Measurements from ENCODE around the gene C2orf72. TPM values are rescaled to one million over a fixed set of nuclear protein-coding genes. Genes with fewer than 3 reads are reported as not detected.
"Not testable (repeated sequence)": the region's sequence is repeated elsewhere in the genome, so short reads cannot be mapped to it uniquely, and the experiment has no call there.

Gene C2orf72
- total RNA-seq, 1 experiment from 2014 or later, result 2.6 TPM

DNA sequence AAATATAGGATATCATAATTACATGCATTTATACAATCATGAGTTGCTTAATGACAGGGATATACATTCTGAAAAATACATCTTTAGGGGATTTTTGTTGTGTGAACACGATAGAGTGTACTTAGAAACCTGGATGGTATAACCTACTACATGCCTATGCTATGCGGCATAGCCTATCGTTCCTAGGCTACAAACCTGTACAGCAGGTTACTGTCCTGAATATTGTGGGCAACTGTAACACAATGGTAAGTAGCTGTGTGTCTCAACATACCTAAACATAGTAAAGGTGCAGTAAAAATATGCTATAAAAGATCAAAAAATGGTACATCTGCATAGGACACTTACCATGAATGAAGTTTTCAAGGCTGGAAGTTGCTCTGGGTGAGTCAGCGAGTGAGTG is 6.5 kb downstream of the C2orf72 start:
- DNase-seq (ENCODE audit: low spot score), result no peak

DNA sequence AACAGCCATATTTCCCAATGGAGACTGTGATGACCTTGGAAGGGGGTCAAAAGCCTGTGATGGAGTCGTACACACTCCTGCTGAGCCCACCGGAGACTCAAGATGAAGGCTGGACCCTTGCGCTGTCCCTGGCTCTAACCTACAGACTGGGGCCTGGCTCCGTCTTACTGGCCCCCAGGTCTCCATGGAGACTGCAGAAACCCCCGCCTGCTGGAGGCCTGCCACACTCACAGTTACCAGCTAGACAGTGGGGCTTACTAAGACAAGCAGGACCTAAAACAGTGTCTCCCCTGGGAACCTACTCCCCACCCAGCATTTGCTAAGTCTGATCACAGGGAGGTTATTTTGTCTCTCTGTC is 9.6 kb downstream of the C2orf72 start:
- no peak for DNase-seq (ENCODE audit: low spot score)

DNA sequence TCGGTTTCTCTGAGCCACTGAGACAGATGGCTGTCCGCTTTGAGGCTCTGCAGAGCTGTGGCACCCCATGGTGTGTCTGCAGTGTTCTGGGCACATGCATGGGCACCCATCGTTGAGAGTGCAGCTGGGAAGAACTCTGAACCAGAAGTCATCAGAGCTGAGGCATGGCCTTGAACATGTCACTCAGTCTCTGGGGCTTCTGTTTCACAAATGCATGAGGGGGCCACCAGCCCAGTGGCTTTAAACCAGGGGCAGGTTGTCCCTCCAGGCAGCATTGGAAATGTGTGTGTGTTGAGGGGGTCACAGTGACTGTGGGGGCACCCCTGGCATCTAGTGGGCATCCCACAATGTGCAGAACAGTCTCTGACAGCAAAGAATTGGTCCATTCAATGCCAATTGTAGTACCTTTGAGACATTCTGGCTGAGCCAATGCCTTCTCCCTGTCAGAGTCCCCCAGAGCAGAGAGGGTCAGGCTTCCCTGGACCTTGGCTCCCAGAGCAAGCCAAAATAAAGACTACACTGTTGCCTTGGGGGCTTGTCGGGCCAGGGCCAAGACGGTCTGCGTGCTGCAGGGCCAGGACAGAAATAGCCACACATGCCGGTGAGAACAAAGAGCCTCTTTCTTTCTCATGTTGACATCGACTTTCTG is 10.1 kb downstream of the C2orf72 start:
- DNase-seq (ENCODE audit: low spot score), result no peak

DNA sequence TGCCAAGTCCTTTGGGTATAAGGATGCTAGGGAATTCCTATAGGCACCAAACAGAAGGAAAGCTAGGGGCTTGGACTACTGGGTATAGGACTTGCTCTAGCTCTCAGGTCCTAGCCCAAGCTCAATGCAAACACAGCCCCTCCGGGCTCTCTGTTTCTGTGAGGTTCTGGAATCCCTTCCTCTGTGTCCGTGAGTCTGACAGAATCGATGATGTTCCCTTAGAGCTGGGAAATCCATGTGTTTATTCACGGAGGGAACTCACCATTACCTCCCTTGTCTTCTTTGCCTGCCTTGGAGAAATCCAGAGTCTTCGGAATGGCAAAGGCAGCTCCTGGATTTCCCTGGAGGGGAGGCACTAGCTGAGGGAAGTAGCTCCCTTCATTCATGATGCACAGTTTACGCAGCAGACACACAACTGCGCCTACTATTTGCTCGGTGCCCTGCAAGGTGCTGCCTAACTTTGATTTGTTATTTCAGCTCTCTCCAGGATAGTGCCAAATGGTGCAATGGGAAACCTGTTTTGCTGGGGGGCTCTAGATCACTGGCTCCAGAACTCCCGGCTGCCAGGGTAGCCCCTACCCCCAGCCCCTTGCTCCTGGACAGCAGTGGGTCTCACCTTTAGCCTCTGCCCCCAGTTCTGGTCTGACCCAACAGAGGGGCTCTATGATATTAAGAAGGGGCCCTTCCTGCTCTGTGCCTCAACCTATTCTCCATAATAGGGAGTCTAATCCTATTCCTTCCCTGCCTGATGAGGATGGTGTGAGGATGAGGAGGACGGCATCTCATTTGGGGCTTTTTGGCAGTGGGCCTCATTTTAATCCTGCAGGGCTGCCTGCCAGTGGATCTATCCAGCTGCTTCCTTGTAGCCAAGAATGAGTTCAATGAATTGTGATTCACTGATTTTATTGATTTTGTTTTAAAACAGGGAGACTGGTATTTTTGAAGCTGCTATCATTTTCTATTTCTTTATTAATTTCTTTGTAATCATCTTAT is 10.9 kb downstream of the C2orf72 start:
- no peak for DNase-seq (ENCODE audit: low spot score)

DNA sequence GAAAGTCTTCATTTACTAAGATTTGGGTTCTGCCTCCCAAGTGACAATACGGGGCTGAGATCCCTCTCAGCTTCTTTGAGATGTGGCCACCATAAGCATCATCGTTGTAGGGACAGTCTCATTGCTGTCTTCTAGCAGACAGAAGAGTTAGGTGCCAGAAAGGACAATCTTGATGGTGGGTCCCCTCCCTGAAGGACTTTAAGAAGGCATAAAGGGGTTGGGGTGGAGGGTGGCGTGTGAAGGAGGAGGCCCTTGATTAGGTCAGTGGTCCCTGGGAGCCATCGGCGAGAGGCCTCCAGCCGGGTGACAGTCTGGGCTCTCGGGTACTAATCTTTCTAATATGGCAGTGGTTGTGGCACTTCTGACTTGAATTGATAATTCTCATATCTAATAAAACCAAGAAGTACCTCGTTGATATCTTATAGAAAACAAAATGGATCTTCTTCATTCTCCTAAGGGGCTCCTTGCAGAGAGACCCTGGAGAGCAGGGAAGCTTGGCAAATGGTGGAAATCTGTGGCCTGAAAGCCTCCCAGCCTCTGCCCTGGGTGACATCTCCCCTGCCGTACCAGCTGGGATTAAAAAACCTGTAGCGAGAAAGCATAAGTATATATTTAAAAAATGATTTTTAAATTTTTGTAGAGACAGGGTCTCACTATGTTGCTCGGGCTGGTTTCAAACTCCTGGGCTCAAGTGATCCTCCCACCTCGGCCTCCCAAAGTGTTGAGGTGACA is 12.1 kb downstream of the C2orf72 start:
- DNase-seq (ENCODE audit: low spot score), result no peak

DNA sequence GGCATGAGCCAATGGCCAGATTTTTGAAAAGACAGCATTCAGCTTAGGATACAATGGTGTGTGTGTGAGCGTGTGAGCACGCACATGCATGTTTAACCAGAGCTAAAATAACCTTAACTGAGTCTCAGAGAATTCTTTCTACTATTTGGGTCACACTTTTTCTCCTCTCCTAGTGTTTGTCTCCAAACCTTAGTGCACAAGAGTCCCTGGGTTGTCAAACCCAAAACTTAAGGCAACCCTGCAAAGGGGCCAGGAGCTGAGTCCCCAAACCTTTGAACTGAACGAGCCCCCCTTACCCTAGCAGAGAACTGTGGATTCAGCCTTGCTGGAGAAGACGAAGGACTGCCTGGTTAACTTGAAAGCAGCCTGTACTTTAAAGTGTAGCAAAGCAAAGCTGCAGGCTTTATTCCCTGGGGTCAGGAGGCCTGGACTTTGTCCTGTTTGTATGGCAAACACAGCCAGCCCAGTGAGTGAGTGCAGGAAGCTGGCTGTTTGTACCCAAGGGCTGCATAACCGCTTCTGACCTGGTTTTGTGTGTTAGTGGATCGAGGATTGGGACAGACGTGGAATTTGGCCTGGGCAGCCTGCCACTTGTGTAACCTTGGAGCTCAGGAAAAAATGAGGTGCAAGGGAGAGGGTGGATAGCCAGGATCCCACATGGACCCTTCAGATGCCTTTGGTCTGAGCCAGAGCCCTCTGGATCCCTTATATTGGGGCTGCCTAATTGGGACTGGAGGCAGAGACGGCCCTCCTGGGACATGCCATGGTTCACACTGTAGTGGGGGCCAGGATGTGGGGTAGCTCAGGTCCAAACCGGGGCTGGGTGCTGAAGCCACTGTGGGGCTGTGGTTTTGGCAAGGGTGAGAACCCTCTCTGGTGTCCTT is 12.9 kb downstream of the C2orf72 start:
- no peak for DNase-seq (ENCODE audit: low spot score)

DNA sequence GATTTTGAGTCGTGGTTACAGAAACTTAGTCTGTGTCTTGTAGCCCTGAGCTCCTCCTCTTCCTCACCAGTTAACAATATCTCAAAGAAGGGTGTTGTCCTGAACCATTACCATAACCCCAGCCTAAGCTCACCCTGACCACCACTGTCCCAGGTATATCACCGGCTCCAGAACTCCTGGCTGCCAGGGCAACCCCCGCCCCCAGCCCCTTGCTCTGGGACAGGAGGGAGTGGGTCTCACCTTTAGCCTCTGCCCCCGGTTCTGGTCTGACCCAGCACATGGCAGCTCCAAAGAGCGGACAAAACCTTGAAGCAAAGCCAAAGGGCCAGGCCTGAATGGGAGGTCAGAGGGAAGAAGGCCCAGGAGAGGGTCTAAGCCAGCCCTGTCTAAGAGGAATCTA is 13.8 kb downstream of the C2orf72 start:
- DNase-seq (ENCODE audit: low spot score), result no peak

DNA sequence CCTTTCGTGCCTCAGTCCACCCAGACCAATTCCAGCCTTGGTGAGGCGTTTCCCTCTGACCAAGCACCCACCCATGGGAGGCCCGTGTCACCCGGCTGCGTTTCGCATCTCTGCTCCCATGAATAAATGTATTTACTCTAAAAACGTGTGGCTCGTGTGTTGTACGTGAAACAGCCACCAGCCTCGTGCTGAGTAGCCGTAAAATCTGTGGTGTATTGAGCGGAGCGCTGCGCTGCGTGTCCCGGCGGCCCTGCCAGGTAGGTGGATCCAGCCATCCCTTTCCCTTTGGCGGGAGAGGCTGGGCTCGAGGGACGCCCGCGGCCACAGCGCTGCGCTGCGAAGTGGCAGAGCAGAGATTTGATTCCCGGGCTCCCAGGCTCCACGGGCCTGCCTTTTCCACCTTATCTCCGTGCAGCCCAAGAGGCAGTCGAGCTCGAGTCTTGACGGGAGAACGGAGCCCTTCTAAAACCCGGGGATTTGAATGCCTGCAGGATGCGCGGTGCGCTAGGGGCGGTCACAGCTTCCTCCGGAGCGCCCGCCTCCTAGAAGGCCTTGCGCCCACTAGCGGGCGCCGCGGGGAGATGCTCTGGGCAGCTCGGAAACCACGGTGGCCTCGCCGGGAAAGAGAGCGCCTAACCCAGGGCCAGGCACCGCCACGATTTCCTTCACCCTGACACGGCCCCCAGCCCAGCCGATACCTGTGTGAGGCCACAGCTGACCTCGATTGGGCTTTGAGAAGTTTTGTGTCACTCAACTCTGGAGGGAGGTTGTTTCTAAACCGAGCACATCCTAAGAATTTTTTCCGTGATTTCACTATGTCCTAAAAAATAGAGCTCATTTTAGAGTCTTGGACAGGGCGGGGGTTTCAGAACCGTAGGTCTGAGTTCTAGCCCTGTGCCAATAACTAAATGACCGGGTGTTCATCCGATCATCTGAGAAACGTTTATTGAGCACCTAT is 15.4 kb downstream of the C2orf72 start:
- peak; percentile 60 for DNase-seq (ENCODE audit: low spot score)

DNA sequence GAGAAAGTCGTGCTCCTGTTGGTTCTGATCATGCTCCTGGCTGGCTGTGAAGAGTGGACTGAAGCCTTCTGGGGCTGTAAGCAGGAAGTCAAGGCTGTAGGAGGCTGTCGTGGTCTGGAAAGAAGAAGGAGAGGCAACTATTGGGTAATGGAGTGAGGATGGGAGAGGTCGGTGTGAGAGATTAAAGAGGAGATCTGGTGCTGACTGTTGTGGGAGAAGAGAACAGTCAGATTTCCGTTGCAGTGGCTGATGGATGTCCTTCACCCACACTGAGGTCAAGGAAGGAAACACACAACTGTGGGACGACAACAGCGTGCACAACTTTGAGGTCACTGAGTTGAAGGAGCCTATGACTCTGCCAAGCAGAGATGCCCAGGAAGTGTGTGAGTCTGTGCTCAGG is 16.5 kb downstream of the C2orf72 start:
- no peak for DNase-seq (ENCODE audit: low spot score)

DNA sequence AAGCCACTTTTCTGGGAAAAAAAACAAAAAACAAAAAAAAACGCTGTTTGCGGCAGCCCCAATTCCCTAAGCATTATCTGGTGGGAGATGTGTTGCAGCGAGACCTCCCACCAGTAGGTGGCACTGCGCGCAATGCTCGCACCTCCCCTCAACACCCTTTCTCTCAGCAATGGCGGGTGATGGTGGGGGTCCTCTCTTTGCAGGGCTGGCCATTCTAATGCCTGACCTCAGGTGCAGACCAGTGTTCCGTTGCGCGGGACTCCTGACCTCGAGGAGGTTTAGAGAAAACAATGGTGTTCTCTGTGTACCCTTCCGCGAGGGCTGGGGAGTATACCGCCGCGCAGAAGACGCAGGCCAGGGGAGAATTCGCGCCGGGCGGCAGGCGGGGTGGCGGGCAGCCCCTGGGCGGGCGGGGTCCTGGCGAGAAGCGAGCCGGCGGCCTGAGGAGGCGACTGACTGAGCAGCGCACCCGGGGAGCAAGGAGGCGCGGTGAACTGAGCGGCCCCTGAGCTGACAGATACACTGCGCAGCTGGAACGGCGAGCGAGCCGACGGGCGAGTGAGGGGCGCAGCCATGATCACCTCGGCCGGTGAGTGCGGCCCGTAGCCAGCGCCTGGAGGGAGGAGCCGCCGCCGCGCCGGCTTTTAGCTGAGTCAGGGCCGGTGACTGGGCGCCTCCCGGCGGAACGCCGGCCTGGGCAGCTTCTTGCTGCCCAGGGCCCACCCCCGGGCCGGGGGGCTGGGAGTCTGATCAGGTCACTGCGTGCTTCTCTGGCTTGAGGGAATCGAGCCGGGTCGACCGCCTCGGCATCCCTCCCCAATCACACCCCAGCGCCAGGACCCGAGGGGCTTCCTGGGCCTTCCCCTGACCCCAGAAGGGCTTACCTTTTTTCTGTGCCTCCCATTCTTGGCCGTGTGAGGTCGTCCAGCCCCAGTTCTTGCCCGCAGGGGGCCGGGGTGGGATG is 19.4 kb downstream of the C2orf72 start, which contains the start of gene PSMD1:
Gene PSMD1 (plus strand): TSS at position 415 of the 964 bp plus-strand sequence. CDS start 159 bp downstream, at position 574.
- peak; percentile 92 for DNase-seq (ENCODE audit: low spot score)

DNA sequence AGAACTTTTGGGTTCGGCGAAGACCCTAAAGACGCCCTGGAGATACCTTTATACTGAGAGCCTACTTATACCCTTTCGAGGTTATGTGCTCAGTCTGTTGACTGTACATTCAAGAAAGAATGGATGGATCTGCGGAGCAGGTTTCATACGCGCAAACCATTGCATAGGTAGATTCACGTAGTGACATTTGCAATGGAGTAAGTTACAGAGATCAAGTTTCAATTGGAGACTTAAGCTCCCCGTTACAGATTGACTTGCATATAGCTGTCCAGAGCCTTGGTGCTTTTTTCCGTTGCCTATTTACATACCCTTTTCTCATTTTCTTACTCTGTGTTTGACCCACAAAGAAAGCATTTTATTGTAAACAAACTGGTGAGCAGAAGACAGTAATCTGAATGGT is 20.3 kb downstream of the C2orf72 start:
- no peak for DNase-seq (ENCODE audit: low spot score)

DNA sequence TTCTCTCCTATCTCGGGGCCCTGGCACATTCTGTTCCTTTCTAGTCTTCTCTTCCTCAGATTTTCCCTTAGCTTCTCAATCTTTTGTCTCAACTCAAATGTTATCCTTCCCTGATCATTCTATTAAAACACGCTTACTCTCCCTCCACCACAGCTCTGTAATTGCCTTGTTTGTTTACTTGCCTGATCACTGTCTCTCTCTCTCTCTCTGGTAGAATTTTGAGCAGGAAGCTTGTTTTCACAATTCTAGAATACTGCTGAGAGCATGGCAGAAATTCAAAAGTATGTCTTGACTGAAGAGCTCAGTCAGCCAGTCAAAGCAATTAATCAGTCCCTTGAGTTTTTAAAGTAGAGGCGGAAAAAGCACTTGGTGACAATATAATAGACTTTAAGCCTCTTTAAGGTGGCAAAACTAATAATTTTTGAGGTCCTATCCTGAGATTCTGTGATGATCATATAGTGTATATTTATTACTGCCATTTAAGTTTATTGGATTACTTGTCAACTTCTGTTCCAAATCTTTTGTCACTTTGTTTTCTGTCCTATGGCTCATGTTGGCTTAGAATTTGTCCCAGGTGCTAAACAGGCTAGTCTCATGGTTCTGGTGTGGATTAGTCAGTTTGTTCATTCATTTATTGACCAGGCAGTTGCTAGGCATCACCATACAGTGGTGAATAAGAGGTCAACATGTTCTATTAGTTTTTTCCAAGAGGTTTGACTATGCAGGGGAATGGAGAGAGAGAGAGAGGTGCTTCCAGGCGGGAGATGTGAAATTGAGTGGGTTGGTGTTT is 21.6 kb downstream of the C2orf72 start:
- no peak for DNase-seq (ENCODE audit: low spot score)

DNA sequence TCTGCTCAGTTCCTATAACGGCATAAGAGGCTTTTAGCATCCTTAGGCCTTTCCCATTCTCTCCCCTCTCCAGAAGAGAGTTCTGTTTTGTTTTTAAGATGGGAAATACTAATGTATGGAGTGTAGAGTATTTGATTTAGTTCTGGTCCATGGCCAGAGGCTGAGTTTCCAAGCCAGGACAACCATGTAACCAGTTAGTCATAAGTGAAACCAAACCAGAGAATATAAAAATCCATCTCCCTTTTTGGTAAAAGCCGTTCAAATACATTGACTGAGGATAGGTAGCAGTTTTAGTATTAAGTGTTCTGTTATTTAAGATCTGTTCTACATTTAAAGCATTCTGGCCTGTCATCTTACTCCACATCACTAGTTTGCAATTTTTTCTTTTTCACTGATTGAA is 22.4 kb downstream of the C2orf72 start:
- DNase-seq (ENCODE audit: low spot score), result no peak

DNA sequence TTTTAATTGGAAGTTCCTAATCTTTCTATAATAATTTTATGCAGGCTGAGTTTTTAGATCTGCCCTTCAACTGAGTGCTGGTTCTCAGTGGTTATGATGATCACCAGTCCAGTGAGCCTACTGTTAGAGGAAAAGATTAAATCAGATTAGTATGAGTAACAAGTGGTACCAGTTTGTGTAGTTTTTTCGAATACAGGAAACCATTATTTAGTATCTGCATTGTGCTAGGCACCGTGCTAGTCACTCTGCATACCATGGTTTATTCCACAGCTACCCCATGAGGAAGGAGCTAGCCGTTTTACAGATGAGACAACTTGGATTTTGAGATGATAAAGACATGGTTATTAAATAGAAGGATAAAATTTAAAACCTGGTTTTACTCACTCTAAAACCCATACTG is 25.5 kb downstream of the C2orf72 start:
- DNase-seq (ENCODE audit: low spot score), result no peak

DNA sequence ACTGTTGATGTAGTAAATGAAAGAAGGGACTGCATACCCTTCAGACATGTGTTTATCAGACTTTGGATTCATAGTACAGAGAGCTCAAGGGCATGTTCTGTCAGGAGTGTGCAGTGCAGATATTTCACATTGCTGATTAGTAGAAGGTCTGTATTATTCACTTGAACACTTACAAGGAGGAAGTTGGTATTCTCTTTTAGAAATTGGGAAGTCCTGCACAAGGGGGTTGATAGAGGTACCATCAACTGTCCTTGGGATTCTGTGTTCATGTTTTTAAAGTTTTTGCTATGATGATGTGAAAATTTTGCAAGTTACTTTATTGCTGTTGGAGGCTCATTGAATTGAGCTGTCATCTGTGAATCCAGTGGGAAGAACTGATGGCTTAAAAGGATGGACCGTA is 26.0 kb downstream of the C2orf72 start:
- no peak for DNase-seq (ENCODE audit: low spot score)

DNA sequence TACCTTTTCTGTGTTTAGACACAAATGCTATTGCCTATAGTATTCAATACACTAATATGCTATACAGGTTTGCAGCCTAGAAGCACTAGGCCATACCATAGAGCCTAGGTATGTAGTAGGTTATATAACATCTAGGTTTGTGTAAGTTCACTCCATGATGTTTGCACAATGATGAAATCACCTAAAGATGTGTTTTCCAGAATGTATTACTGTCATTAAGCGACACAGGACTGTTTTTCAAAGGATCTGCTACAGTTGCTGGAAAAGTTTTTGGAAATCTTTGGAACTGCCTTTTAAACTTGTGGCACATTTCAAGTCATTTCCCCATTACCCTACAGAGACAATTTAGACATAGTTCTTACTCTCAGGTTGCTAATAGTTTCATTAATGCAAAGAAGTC is 28.6 kb downstream of the C2orf72 start:
- no peak for DNase-seq (ENCODE audit: low spot score)

DNA sequence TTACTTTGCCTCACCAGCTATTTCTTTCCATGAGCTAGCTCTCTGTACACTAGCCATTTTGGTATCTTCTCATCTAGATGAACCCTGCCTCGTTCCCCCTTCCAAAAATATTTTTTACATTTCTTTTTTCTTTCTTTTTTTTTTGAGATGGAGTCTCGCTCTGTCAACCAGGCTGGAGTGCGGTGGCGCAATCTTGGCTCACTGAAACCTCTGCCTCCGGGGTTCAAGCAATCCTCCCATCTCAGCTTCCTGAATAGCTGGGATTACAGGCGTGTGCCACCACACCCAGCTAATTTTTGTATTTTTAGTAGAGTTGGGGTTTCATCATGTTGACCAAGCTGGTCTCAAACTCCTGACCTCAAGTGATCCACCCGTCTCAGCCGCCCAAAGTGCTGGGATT is 30.2 kb downstream of the C2orf72 start:
- not testable (repeated sequence) for DNase-seq (ENCODE audit: low spot score)

Data from A172 (cell line).